Measurements from ENCODE around the gene CCDC77.

Gene CCDC77

DNA sequence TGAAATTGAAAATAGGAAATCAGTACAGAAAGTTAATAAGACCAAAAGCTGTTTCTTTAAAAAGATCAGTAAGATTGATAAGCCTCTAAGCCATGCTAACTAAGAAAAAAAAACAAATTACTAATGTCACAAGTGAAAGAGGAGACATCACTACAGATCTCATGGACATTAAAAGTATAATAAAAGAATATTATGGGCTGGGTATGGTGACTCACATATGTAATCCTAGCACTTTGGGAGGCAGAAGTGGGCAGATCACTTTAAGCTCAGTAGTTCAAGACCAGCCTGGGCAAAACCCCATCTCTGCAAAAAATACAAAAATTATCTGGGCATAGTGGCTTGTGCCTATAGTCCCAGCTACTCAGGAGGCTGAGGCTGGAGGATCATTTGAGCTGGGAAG, 88.8 kb downstream of the CCDC77 start:
- TF ChIP-seq, protein P1, sequence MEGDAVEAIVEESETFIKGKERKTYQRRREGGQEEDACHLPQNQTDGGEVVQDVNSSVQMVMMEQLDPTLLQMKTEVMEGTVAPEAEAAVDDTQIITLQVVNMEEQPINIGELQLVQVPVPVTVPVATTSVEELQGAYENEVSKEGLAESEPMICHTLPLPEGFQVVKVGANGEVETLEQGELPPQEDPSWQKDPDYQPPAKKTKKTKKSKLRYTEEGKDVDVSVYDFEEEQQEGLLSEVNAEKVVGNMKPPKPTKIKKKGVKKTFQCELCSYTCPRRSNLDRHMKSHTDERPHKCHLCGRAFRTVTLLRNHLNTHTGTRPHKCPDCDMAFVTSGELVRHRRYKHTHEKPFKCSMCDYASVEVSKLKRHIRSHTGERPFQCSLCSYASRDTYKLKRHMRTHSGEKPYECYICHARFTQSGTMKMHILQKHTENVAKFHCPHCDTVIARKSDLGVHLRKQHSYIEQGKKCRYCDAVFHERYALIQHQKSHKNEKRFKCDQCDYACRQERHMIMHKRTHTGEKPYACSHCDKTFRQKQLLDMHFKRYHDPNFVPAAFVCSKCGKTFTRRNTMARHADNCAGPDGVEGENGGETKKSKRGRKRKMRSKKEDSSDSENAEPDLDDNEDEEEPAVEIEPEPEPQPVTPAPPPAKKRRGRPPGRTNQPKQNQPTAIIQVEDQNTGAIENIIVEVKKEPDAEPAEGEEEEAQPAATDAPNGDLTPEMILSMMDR (IDR thresholded peaks at IDR 0.05; ENCODE audit: control extremely low read depth, extremely low read depth, low read depth, missing control alignments), result no peak
- no peak for DNase-seq (ENCODE audit: extremely low spot score)
- ChIA-PET POLR2A (no interaction called here), CTCF (interaction anchor here (0.9 to 1.6 kb wide), 3 partner anchors 9 to 38 kb away, joined by 3 read pairs; no protein-coding TSS in a partner anchor)

All from GM10248 (cell line).